HepG2 (cell line): ENCODE measurements around the gene TMEM108. TPM values are rescaled to one million over a fixed set of nuclear protein-coding genes. Genes with fewer than 3 reads are reported as not detected.

Source experiments
- ATAC-seq: fragments of 200-7000 bp; cut with Tn5 transposase; 3 replicates; pipeline ENCODE4 v1.9.1; 2020; ENCODE audit warnings: mild to moderate bottlenecking, moderate library complexity
- BruUV-seq: library from RNA; stranded (reverse); fragments of 400-500 nt; replicated peaks from 2 replicates; lab custom pipeline; 2021; lab: Mats Ljungman, UMichigan
- CTCF ChIA-PET: fragments of 300-600 bp; formaldehyde crosslinking; extraction: SDS; loops from one replicate; lab custom pipeline; 2021; ENCODE audit warnings: low total read pairs, inconsistent platforms, low intra/inter-chr PET ratio; lab: Yijun Ruan, JAX
- POLR2A ChIA-PET: fragments of 350-600 bp; sonication (Branson Sonifier 250); formaldehyde crosslinking; loops from one replicate; lab custom pipeline; 2020; ENCODE audit warnings: antibody characterized with exemption, inconsistent platforms; lab: Yijun Ruan, JAX
- DNase-seq: peaks from one replicate; pipeline ENCODE4 v3.0.0-alpha.2; 2015; ENCODE audit warnings: low spot score
- FAIRE-seq: peaks from 3 replicates; lab custom pipeline; 2011; peaks lifted over from hg19 to GRCh38; lab: Jason Lieb, UNC
- H2AFZ ChIP-seq: one replicate; pipeline ENCODE4 v1.6.1; 2011; ENCODE audit warnings: low read length, inconsistent platforms
- H3K27ac ChIP-seq: fragments of 300-600 bp; 3 replicates; pipeline ENCODE4 v1.8.0; 2011; ENCODE audit warnings: mixed run types, mild to moderate bottlenecking, mixed read lengths, low read length, inconsistent platforms; ENCODE audit not compliant: insufficient read depth; ENCODE audit errors: extremely low read length
- H3K27me3 ChIP-seq, 2 experiments: fragments of 200-600 bp in 1 of 2; 2 replicates in 1 of 2; 3 replicates in 1 of 2; pipeline versions ENCODE4 v1.6.0 to v1.8.0; 2011; ENCODE audit warnings: low read length in 2 of 2, mild to moderate bottlenecking in 2 of 2, moderate library complexity in 2 of 2, inconsistent platforms in 1 of 2; ENCODE audit not compliant: insufficient read depth in 2 of 2, control insufficient read depth in 1 of 2
- H3K36me3 ChIP-seq, 2 experiments: fragments of 200-600 bp in 1 of 2; replicated peaks in 1 of 2; 2 replicates in 1 of 2; 3 replicates in 1 of 2; pipeline versions ENCODE4 v1.5.1 to v1.8.0; 2011; ENCODE audit warnings: low read length in 2 of 2, inconsistent platforms in 1 of 2; ENCODE audit not compliant: insufficient read depth in 2 of 2, control insufficient read depth in 1 of 2
- H3K4me1 ChIP-seq: 2 replicates; pipeline ENCODE4 v1.5.1; 2012; ENCODE audit warnings: low read length, inconsistent platforms; ENCODE audit not compliant: insufficient read depth
- H3K4me2 ChIP-seq: 2 replicates; pipeline ENCODE4 v1.6.0; 2011; ENCODE audit warnings: low read depth, low read length, inconsistent platforms
- H3K4me3 ChIP-seq, 3 experiments: fragments of 200-600 bp in 1 of 3; sonication (generic), shearing (Covaris generic) in 1 of 3; replicated peaks in 1 of 3; 2 replicates each; pipeline ENCODE4 v1.5.1; 2011 to 2016; ENCODE audit warnings: low read length in 3 of 3, inconsistent platforms in 2 of 3, low read depth in 2 of 3, mild to moderate bottlenecking in 2 of 3, control low read depth in 1 of 3, mixed read lengths in 1 of 3; ENCODE audit not compliant: insufficient read depth in 1 of 3
- H3K79me2 ChIP-seq: one replicate; pipeline ENCODE4 v1.6.1; 2011; ENCODE audit warnings: low read length, inconsistent platforms; ENCODE audit not compliant: insufficient read depth
- H3K9ac ChIP-seq: 2 replicates; pipeline ENCODE4 v1.6.0; 2011; ENCODE audit warnings: mild to moderate bottlenecking, low read depth, low read length, inconsistent platforms; ENCODE audit not compliant: insufficient read depth
- H3K9me3 ChIP-seq: 2 replicates; pipeline ENCODE4 v1.5.1; 2012; ENCODE audit warnings: mild to moderate bottlenecking, low read length
- H4K20me1 ChIP-seq: 2 replicates; pipeline ENCODE4 v1.6.0; 2011; ENCODE audit warnings: inconsistent platforms, mild to moderate bottlenecking, low read length, moderate library complexity; ENCODE audit not compliant: insufficient read depth
- HHEX ChIP-seq: IDR thresholded peaks from 2 replicates; pipeline ENCODE4 v1.6.1; 2016; ENCODE audit warnings: control low read depth
- HOXD1 ChIP-seq: sonication (generic); formaldehyde crosslinking; IDR thresholded peaks from 2 replicates; pipeline ENCODE4 v1.5.0; 2020; ENCODE audit warnings: missing genetic modification reagents
- NFE2 ChIP-seq: sonication (generic); formaldehyde crosslinking; IDR thresholded peaks from 2 replicates; pipeline ENCODE4 v1.4.0; 2020; ENCODE audit warnings: missing genetic modification reagents
- TMF1 ChIP-seq: sonication (generic); formaldehyde crosslinking; IDR thresholded peaks from 2 replicates; pipeline ENCODE4 v1.8.1; 2022; ENCODE audit warnings: low read depth, missing genetic modification reagents
- ZBTB4 ChIP-seq: sonication (generic); formaldehyde crosslinking; IDR thresholded peaks from 2 replicates; pipeline ENCODE4 v1.4.0; 2020; ENCODE audit warnings: missing genetic modification reagents, mild to moderate bottlenecking, borderline replicate concordance
- ZNF12 ChIP-seq: sonication (generic); formaldehyde crosslinking; IDR thresholded peaks from 2 replicates; pipeline ENCODE4 v1.5.0; 2020; ENCODE audit warnings: missing genetic modification reagents
- ZNF432 ChIP-seq: sonication (generic); formaldehyde crosslinking; IDR thresholded peaks from 2 replicates; pipeline ENCODE4 v1.5.0; 2020; ENCODE audit warnings: missing genetic modification reagents, mild to moderate bottlenecking, borderline replicate concordance
- ZNF609 ChIP-seq: sonication (generic); formaldehyde crosslinking; IDR thresholded peaks from 2 replicates; pipeline ENCODE4 v1.4.0; 2020; ENCODE audit warnings: mild to moderate bottlenecking, missing genetic modification reagents, borderline replicate concordance
- ZNF644 ChIP-seq: IDR thresholded peaks from 2 replicates; pipeline ENCODE4 v1.6.1; 2016; ENCODE audit warnings: low read depth
- ZNF781 ChIP-seq: sonication (generic); formaldehyde crosslinking; IDR thresholded peaks from 2 replicates; pipeline ENCODE4 v1.5.1; 2020; ENCODE audit warnings: borderline replicate concordance, mild to moderate bottlenecking, missing genetic modification reagents; ENCODE audit errors: not compliant biosample characterization
- ZNF883 ChIP-seq: sonication (generic); formaldehyde crosslinking; IDR thresholded peaks from 2 replicates; pipeline ENCODE4 v1.5.1; 2020; ENCODE audit warnings: mild to moderate bottlenecking, missing genetic modification reagents; ENCODE audit errors: not compliant biosample characterization
- WGBS: methylation state at CpG from one replicate; pipeline ENCODE4 v1.1.6; 2017; ENCODE audit warnings: low lambda C conversion rate; 5-methylcytosine and 5-hydroxymethylcytosine counted together
- in situ Hi-C: cut with HindIII; loops from 2 replicates; pipeline ENCODE4 v1.10.0; 2017; ENCODE audit warnings: low pct_unique_long_range_greater_than_20kb; ENCODE audit not compliant: extremely low pct_ligation_motif_present
- intact Hi-C: fragments of 100-400 bp; cut with micrococcal nuclease; formaldehyde crosslinking; loops from one replicate; pipeline ENCODE4 v1.10.0; 2022; ENCODE audit not compliant: unreplicated experiment
- polyA plus RNA-seq, 8 experiments: library from polyadenylated mRNA; depleted of rRNA in 3 of 8; stranded (reverse) in 7 of 8; unstranded in 1 of 8; fragments of >200 nt; fragmentation: Illumina TruSeq in 4 of 8; extraction: Trizol in 4 of 8; gene quantifications; 2 replicates each; pipeline versions ENCODE4 v1.2.1 to v1.2.3, GENCODE V29; 2011 to 2016; ENCODE audit warnings: low read depth in 4 of 8, missing spikeins in 1 of 8, mixed read lengths in 1 of 8; ENCODE audit not compliant: insufficient read depth in 1 of 8
- total RNA-seq, 5 experiments: library from RNA; depleted of rRNA; stranded (reverse); fragments of >200 nt; fragmentation: Illumina TruSeq; extraction: Trizol; gene quantifications; 2 replicates each; pipeline ENCODE4 v1.2.3, GENCODE V29; 2016; ENCODE audit warnings: low read depth in 1 of 5
- TF ChIP-seq, protein P1 (sequence below): sonication (generic); formaldehyde crosslinking; IDR thresholded peaks from 2 replicates; pipeline ENCODE4 v1.8.1; 2023; ENCODE audit warnings: missing genetic modification reagents, mild to moderate bottlenecking, borderline replicate concordance
- TF ChIP-seq, protein P2 (sequence below): sonication (generic); formaldehyde crosslinking; IDR thresholded peaks from 2 replicates; pipeline ENCODE4 v1.8.0; 2022; ENCODE audit warnings: missing genetic modification reagents, mild to moderate bottlenecking, moderate library complexity, borderline replicate concordance

TMEM108 gene
- total and polyA plus RNA-seq, 2 of the 13 experiments (the other 11 are each of a cell fraction or from before 2014, with no cell fraction given), result not detected

- in situ Hi-C loops (no loop called here), intact Hi-C loops (no loop called here)
- no TSS peak for BruUV-seq
- ChIA-PET CTCF (no interaction called here), POLR2A (no interaction called here)
- Histone ChIP-seq H3K4me2 (no peak overlapping the region), H3K36me3 (no peaks in the 10 kb centered on the region), H3K79me2 (no peaks in the 10 kb centered on the region), H3K4me1 (no peaks in the 10 kb centered on the region), H3K27me3 (0 out of 5 replicates have a peak, but pooled peaks cover 0 to 22% of the 10 kb centered on the region in 2 experiments), H3K9me3 (no peaks in the 10 kb centered on the region), H2AFZ (no peak overlapping the region), H3K4me3 (no peak overlapping the region), H4K20me1 (no peaks in the 10 kb centered on the region), H3K9ac (no peak overlapping the region), H3K27ac (no peak overlapping the region)
- no peak for FAIRE-seq
- WGBS, result 25% methylated on average over 2 of the region's 2 CpGs
- DNase-seq, result no peak
- no peak for ATAC-seq
- TF ChIP-seq TMF1 (CRISPR knock-in tag) (no peak), ZBTB4 (no peak), HHEX (CRISPR knock-in tag) (no peak), ZNF644 (CRISPR knock-in tag) (no peak), ZNF432 (CRISPR knock-in tag) (no peak), ZNF609 (CRISPR knock-in tag) (no peak), ZNF781 (CRISPR knock-in tag) (no peak), ZNF12 (no peak), HOXD1 (CRISPR knock-in tag) (no peak), NFE2 (CRISPR knock-in tag) (no peak), ZNF883 (CRISPR knock-in tag) (no peak)
- TF ChIP-seq, protein P1, sequence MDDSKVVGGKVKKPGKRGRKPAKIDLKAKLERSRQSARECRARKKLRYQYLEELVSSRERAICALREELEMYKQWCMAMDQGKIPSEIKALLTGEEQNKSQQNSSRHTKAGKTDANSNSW, result no peak
- TF ChIP-seq, protein P2, sequence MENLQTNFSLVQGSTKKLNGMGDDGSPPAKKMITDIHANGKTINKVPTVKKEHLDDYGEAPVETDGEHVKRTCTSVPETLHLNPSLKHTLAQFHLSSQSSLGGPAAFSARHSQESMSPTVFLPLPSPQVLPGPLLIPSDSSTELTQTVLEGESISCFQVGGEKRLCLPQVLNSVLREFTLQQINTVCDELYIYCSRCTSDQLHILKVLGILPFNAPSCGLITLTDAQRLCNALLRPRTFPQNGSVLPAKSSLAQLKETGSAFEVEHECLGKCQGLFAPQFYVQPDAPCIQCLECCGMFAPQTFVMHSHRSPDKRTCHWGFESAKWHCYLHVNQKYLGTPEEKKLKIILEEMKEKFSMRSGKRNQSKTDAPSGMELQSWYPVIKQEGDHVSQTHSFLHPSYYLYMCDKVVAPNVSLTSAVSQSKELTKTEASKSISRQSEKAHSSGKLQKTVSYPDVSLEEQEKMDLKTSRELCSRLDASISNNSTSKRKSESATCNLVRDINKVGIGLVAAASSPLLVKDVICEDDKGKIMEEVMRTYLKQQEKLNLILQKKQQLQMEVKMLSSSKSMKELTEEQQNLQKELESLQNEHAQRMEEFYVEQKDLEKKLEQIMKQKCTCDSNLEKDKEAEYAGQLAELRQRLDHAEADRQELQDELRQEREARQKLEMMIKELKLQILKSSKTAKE (CRISPR knock-in tag), result no peak
Measured at GRCh38 chr3:133125802-133126201, 87.6 kb downstream of the TMEM108 start.
